ENCODE results near the gene FAM120B.

DNA sequence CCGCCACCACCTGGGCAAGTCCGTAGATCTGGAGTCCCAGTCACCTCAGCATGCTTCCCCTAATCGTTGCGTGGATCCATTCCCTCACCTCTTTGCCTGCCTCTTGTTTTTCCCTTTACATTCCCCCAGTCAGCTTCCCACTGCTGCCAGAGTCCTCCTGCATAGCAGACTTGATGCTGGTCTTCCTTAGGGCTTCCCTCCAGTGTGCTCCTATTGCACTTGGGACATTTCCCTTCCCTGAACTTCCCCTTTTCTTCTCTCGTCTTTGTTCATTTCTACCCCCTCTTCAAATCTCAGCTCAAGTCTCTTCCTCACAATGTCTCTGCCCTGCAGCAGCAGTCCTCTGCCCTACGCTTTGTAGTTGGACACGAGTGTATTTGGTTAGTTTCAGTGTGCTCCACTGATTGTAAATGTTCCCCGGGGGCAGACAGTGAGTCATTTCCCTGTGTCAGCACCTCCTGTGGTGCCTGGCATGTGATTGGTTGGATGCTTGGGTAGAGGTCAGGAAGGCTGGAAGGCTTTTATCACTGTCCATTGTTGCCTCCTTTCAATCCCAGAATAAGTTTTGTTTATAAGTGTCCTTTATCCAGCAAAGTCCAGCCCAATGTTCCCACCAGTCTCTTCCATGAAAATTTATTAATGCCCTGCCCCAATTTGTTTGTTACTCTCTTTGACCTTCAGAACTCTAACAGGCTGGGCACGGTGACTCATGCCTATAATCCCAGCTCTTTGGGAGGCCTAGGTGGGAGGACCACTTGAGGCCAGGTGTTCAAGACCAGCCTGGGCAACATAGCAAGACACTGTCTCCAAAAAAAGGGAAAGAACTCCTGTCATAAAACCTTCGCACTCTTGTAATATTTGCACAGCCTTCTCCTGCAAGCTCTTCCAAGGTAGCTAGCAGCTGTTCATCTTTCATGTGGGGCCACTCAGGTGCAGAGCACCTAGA lies 38.3 kb downstream of the FAM120B start:
- no peak for TF ChIP-seq CTCF (IDR thresholded peaks at IDR 0.05; ENCODE audit: poor library complexity, severe bottlenecking)
- no peak for TF ChIP-seq RAD21 (conservative IDR thresholded peaks at IDR 0.05)
- TF ChIP-seq SMC3 (conservative IDR thresholded peaks at IDR 0.05; ENCODE audit: poor library complexity): no peak
- no peak for TF ChIP-seq POLR2AphosphoS5 (IDR thresholded peaks at IDR 0.05)
- no peak for TF ChIP-seq EZH2 (IDR thresholded peaks at IDR 0.05; ENCODE audit: borderline replicate concordance, insufficient read depth, low read length, poor library complexity, severe bottlenecking)
- no peak for TF ChIP-seq EP300 (conservative IDR thresholded peaks at IDR 0.05; ENCODE audit: poor library complexity, severe bottlenecking)
- TF ChIP-seq TAF1 (IDR thresholded peaks at IDR 0.05; ENCODE audit: low read depth): no peak
